Esophagus muscularis mucosa (tissue), 4 donors: Measurements from ENCODE around the gene CCNQ.

ENCODE experiments used
- EP300 ChIP-seq: sonication (generic); formaldehyde crosslinking; IDR thresholded peaks from one replicate; pipeline ENCODE4 v1.6.1; 2017; ENCODE audit warnings: antibody characterized with exemption
- POLR2A ChIP-seq: fragments of 450-650 bp; IDR thresholded peaks from one replicate; pipeline ENCODE4 v1.6.1; 2017; ENCODE audit warnings: antibody characterized with exemption, moderate library complexity, mild to moderate bottlenecking, low read depth
- TF ChIP-seq, protein P1 (sequence below), 3 experiments: fragments of 200-600 bp in 2 of 3; fragments of 450-650 bp in 1 of 3; sonication (generic) in 2 of 3; IDR thresholded peaks; one replicate each; pipeline ENCODE4 v1.5.1; 2017 to 2019; ENCODE audit warnings: antibody characterized with exemption in 3 of 3, mild to moderate bottlenecking in 2 of 3, moderate library complexity in 1 of 3

DNA sequence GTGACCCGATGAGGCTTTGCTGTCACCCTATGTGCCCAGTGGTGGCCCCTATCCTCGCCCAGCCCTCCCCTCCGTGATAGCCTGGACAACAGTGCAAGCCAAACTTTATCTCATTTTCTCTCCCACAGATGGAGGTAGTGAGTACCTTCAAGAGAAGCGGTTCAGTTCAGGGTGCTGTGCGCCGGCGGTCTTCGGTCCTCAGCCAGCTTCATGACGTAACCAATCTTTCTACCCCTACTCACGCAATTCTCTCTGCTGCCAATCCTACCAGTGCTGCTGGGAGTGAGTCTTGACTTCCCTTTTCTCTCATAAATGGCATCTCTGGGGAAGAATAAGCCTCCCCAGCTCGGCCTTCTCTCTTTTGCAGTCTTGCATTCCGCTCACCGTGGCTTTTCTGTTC is 29.5 kb downstream of the CCNQ start:
- TF ChIP-seq, protein P1, sequence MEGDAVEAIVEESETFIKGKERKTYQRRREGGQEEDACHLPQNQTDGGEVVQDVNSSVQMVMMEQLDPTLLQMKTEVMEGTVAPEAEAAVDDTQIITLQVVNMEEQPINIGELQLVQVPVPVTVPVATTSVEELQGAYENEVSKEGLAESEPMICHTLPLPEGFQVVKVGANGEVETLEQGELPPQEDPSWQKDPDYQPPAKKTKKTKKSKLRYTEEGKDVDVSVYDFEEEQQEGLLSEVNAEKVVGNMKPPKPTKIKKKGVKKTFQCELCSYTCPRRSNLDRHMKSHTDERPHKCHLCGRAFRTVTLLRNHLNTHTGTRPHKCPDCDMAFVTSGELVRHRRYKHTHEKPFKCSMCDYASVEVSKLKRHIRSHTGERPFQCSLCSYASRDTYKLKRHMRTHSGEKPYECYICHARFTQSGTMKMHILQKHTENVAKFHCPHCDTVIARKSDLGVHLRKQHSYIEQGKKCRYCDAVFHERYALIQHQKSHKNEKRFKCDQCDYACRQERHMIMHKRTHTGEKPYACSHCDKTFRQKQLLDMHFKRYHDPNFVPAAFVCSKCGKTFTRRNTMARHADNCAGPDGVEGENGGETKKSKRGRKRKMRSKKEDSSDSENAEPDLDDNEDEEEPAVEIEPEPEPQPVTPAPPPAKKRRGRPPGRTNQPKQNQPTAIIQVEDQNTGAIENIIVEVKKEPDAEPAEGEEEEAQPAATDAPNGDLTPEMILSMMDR (IDR thresholded peaks at IDR 0.05): no peak
- TF ChIP-seq EP300: no peak
- TF ChIP-seq POLR2A: no peak
